ENCODE measurements around the gene RYR2. TPM values are rescaled to one million over a fixed set of nuclear protein-coding genes. Genes with fewer than 3 reads are reported as not detected.

RYR2 gene
- polyA plus RNA-seq, 1 of the 3 experiments (the other 2 are of a cell fraction), result under 0.01 TPM

DNA sequence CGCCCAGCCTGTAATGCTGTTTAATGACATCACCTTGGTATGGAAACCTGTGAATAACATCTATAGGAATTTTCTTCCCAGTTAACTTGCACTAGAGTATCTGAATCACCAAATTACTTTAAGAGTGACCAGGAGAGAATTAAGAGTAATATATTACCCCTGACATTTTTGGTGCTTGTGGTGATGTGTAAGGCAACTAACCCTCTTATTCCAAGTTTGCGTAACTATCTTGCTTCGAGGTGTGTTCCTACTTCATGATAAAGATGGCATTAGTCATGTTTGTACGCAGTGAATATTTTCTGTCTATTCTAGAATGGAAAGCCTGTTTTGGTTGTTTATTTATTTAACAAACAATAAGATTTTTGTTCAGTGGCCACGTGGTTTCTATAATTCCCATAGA, 717.4 kb downstream of the RYR2 start (continued):
- TF ChIP-seq, protein P1, sequence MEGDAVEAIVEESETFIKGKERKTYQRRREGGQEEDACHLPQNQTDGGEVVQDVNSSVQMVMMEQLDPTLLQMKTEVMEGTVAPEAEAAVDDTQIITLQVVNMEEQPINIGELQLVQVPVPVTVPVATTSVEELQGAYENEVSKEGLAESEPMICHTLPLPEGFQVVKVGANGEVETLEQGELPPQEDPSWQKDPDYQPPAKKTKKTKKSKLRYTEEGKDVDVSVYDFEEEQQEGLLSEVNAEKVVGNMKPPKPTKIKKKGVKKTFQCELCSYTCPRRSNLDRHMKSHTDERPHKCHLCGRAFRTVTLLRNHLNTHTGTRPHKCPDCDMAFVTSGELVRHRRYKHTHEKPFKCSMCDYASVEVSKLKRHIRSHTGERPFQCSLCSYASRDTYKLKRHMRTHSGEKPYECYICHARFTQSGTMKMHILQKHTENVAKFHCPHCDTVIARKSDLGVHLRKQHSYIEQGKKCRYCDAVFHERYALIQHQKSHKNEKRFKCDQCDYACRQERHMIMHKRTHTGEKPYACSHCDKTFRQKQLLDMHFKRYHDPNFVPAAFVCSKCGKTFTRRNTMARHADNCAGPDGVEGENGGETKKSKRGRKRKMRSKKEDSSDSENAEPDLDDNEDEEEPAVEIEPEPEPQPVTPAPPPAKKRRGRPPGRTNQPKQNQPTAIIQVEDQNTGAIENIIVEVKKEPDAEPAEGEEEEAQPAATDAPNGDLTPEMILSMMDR (IDR thresholded peaks at IDR 0.05), result no peak
- TF ChIP-seq SIN3A (IDR thresholded peaks at IDR 0.05; ENCODE audit: borderline replicate concordance, low read depth, low read length), result no peak
- TF ChIP-seq RFX5 (IDR thresholded peaks at IDR 0.05; ENCODE audit: low read length), result no peak
- TF ChIP-seq, protein P2, sequence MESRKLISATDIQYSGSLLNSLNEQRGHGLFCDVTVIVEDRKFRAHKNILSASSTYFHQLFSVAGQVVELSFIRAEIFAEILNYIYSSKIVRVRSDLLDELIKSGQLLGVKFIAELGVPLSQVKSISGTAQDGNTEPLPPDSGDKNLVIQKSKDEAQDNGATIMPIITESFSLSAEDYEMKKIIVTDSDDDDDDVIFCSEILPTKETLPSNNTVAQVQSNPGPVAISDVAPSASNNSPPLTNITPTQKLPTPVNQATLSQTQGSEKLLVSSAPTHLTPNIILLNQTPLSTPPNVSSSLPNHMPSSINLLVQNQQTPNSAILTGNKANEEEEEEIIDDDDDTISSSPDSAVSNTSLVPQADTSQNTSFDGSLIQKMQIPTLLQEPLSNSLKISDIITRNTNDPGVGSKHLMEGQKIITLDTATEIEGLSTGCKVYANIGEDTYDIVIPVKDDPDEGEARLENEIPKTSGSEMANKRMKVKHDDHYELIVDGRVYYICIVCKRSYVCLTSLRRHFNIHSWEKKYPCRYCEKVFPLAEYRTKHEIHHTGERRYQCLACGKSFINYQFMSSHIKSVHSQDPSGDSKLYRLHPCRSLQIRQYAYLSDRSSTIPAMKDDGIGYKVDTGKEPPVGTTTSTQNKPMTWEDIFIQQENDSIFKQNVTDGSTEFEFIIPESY (IDR thresholded peaks at IDR 0.05; ENCODE audit: borderline replicate concordance, low read depth), result no peak
- no peak for TF ChIP-seq ELF1 (IDR thresholded peaks at IDR 0.05)
- no peak for TF ChIP-seq CHD2 (IDR thresholded peaks at IDR 0.05; ENCODE audit: low read length, partially characterized antibody)

- Histone ChIP-seq H3K4me1 (ENCODE audit: control insufficient read depth in 1 of 2, insufficient read depth in 2 of 2, low read depth in 1 of 2, low read length in 1 of 2) (no peaks in the 10 kb centered on the region), H3K27me3 (ENCODE audit: insufficient read depth) (no peaks in the 10 kb centered on the region), H4K20me1 (ENCODE audit: insufficient read depth) (no peaks in the 10 kb centered on the region), H3F3A (replicated peaks; ENCODE audit: insufficient read depth) (no peaks in the 10 kb centered on the region), H3K27ac (ENCODE audit: low read depth in 2 of 2, low read length in 1 of 2) (no peak overlapping the region), H3K79me2 (ENCODE audit: insufficient read depth) (no peaks in the 10 kb centered on the region), H3K36me3 (replicated peaks in 1 of 2; ENCODE audit: control insufficient read depth in 1 of 2, insufficient read depth in 2 of 2, low read length in 1 of 2) (no peaks in the 10 kb centered on the region), H3K9me2 (no peaks in the 10 kb centered on the region), H3K4me2 (no peak overlapping the region), H2AFZ (ENCODE audit: low read depth) (no peak overlapping the region), H3K4me3 (ENCODE audit: low read depth in 2 of 2, low read length in 1 of 2) (no peak overlapping the region), H3K9me3 (no peaks in the 10 kb centered on the region), H3K9ac (no peak overlapping the region)
- no peak for DNase-seq
- TF ChIP-seq EP300 (IDR thresholded peaks at IDR 0.05; ENCODE audit: borderline replicate concordance in 1 of 2, low read depth in 1 of 2, low read length in 1 of 2), result no peak
- TF ChIP-seq, protein P1 (IDR thresholded peaks at IDR 0.05), result no peak
- no peak for TF ChIP-seq TCF12 (IDR thresholded peaks at IDR 0.05)
- no peak for TF ChIP-seq YY1 (IDR thresholded peaks at IDR 0.05; ENCODE audit: low read depth)
- TF ChIP-seq NRF1 (IDR thresholded peaks at IDR 0.05; ENCODE audit: low read depth, low read length), result no peak
- no peak for TF ChIP-seq ELF1 (IDR thresholded peaks at IDR 0.05)
- ChIA-PET POLR2A (no interaction called here), CTCF (interaction anchor here (1.3 kb wide), 1 partner anchor 10 kb away, joined by 3 read pairs; no protein-coding TSS in a partner anchor)
- 52% methylated on average over 5 of the region's 5 CpGs for WGBS (ENCODE audit: low lambda C conversion rate)
These were observed 719.0 kb downstream of the RYR2 start for GRCh38 chr1:237760951-237761350.

All from SK-N-SH (cell line).